HG02840 (cell line): ENCODE results near the gene DROSHA.

ENCODE experiments used
- ATAC-seq: cut with Tn5 transposase; IDR thresholded peaks from one replicate; pipeline ENCODE4 v1.9.1; 2021; ENCODE audit warnings: mild to moderate bottlenecking, moderate library complexity, moderate number of reproducible peaks; ENCODE audit not compliant: unreplicated experiment, low FRiP score

DROSHA gene

DNA sequence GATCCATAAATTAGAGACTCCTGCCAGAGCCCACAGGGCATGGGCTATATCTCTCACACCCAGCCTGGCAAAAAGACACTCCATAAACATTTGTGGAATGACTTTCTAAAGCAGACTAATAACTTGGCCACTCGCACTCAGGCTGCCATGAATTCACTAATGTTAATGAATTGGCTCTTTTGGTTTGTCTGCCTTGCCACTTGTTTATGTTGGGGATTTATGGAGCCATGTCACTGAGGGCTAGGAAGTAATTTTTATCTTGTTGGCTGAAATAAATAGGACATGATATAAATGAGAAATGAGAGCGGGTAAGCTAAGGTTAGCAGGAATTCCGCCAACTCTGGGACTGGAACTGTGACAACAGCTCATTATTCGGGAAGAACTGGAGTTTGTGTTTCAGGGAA, 55.2 kb downstream of the DROSHA start:
- no peak for ATAC-seq

DNA sequence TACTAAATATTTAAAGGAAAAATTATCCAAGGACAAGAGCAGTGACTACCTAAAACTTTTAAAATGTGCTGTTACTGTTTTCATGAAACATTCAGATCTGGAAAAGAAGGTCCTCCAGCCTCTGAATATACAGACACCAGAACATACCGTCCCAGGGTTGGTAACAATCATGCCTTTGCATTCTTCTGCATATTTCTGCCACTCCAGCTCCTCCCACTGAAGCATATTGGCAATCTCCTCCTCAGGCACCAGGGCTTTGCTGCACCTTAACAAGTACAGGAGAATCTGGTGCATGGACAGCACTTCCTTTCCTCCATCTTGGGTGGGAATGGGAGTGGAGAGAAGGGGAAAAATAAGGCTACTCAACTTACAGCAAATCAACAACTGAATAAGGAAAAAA, 60.0 kb downstream of the DROSHA start:
- ATAC-seq, result no peak

DNA sequence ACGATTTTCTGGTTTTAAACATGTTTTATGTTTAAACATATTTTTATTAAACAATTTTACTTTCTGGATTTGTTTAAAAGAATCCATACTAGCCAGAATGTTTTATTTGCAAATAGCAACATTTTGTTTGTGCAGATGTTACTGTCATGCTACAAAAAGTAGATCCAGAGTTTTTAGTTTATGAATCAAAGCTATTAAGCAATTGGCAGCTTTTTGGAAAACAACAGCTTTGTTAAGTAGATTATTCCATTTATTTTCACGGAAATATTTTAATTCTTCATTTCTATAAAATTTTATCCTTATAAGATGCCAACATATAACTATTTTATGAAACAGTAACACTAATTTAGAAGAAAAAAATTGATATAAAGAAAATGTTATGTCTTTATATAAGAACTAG, 60.9 kb downstream of the DROSHA start:
- ATAC-seq, result no peak

DNA sequence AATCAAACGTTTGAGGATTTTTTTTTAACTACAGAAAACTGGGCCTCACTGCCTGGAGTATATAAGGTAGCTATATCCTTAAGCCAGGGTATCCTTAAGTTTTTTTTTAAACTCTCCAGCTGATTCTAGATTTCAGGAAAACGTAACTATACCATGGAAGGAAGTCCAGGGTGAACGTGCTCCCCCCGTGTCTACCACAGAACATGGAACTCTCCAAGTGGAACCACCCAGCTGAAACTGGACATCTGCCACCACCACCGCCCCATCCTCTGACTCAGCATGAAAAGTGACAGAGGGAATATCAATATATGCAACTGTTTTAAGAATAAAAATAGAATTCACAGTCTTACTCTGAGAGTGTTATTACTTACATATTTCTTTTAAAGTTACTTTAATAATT, 61.3 kb downstream of the DROSHA start:
- no peak for ATAC-seq

DNA sequence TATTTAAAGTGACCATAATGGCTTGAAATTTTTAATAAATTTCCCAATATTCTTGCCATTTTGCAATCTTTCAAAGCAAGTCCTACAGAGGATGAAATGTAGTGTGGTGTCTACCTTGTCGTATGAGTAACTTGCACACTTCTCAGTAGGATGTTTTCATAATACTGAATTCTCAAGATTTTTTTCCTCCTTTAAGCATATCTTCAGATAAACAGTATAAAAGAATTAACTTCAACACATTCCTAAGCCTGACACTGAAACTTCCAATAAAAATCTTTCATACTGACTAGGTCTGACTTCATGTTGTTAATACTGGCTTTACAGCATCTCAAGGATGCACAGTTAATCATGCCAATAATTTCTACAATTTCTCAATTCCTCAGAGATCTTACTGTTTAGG, 62.0 kb downstream of the DROSHA start:
- no peak for ATAC-seq

GRCh38 chr5:31469466-31469865, 62.4 kb downstream of the DROSHA start:
- no peak for ATAC-seq

DNA sequence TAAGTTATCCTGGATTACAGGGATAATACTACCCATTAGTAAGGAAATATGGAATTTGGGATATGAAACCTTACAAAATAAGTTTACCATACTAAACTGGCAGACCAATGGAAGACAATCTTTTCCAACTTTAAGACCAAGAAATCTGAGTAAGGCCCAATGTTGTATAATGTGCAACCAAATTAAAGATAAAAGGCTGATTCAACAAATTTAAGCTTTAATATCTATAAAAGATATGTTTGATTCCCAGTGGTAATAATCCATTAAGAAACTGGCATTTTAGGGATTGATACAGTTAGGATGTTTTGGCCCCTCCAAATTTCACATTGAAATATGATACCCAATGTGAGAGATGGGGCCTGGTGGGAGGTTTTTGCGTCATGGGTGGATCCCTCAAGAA, 66.6 kb downstream of the DROSHA start:
- no peak for ATAC-seq

- ATAC-seq, result no peak
Measured at GRCh38 chr5:31464081-31464480, 67.8 kb downstream of the DROSHA start.

DNA sequence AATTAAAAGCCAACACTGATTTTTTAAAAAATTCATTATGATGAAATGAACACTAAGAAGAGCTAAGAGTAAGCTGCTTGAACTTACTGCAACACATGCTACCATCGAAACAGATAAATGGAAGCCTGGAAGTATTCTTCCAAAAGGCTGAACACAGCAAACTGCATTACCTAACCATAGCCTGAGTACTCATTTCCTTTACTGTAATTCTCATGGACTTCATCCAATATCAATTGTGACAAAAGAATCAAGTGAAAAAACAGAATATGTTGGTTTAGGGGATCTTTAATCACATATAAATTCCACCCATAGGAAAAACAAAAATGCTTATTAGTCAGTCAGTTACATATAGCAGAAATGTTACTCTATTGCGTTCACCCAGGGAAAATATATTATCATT, 68.5 kb downstream of the DROSHA start:
- ATAC-seq, result no peak

DNA sequence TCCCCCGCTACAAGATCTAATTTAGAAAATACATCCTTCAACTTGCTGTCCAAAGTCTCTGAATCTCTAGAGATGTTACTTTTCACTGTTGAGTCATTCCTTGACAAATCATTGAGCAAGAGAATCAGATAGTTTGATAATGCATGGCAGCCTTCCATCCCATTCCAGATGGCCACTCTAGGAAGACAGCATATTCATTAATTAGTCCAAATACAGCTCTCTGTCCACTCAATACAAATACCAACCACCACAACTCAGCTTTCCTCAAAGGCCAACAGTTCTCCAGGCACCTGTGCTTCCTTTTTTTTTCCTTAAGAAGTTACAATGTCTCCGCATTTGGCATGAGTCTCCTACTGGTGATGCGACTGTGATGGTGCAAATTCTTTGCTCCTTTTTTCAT, 72.3 kb downstream of the DROSHA start:
- ATAC-seq, result no peak

DNA sequence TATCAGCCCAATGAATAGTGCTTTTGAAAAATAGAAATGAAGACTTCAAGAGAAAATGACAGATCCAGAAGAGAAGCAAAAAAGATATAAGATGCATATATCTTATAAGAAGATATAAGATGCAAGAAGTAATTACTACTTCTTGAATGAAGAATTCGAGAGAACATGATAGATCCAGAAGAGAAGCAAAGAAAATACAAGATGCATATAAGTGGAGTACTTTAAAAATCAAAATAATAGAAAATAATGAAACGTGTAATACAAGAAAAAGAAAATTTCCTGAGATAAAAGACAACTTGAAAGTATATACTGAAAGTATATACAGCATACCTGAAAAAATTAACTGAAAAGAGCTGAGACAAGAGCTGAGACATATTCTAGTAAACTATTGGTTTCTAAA, 76.7 kb downstream of the DROSHA start:
- ATAC-seq, result no peak

DNA sequence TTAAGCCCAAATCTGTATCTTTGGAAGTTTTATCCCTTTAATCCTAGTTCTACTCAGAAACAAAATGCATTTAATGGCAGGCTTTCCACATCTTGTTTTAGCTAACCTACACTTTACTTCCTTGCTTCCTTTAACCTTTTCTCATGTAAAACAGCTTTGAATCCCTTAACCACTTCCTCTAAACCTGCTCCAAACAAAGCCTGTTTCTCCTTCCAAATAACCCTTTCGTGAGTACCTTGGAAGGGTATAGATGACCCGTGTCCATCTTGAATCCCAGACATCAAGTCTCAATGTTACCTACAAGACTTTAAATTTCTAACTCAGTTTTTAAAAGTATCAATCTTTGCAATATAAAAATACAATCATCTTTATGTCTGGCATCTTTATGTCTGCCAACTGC, 78.4 kb downstream of the DROSHA start:
- no peak for ATAC-seq

DNA sequence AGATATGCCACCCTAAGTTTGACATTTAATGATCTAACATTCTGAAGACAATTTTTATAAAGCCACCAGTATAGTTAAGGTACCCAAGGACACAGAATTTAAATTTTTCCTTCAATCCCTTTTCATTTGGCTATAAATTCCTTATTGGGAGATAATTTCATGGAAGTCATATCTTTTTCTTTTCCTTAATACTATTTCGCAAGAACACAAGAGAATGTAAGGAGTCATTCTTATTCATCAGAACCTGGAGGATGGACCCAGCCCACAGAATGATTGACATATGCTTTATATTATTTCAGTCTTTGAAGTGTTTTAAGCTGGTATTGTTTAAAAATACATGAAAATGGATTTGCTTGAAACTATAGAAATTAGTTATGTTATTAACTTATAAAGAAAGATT, 79.6 kb downstream of the DROSHA start:
- ATAC-seq, result no peak

DNA sequence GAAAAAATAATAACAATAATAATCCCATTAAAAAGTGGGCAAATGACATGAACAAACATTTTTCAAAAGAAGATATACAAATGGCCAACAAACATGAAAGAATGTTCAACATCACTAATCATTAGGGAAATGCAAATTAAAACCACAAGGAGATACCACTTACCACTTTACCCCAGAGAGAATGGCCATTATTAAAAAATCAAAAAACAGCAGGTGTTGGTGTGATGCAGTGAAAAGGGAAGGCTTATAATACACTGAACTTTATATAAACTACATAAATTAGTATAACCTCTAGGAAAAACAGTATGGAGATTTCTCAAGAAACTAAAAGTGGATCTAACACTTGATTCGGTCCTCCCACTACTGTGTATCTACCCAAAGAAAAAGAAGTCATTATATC, 81.9 kb downstream of the DROSHA start:
- ATAC-seq, result no peak

- ATAC-seq, result no peak
Measured at GRCh38 chr5:31449174-31449573, 82.7 kb downstream of the DROSHA start.

GRCh38 chr5:31445041-31445600, 86.8 kb downstream of the DROSHA start:
- no peak for ATAC-seq

DNA sequence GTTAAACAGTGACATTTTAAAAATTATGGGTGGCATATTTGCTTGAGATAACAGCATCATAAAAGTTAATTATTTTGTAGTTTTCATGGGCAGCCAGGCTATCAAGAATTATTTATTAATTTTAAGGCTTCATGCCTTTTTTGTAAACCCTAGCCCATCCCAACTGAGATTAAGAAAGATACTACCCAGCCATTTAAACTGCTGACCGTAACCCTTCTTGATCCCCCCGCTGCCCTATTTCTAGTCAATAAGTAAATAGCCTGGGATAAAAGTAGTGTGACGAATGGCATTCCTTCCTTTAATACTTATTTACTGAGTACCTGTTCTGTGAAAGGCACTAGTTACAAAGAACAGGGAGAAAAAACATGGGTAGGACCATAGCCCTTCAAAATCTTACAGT, 88.3 kb downstream of the DROSHA start:
- no peak for ATAC-seq

DNA sequence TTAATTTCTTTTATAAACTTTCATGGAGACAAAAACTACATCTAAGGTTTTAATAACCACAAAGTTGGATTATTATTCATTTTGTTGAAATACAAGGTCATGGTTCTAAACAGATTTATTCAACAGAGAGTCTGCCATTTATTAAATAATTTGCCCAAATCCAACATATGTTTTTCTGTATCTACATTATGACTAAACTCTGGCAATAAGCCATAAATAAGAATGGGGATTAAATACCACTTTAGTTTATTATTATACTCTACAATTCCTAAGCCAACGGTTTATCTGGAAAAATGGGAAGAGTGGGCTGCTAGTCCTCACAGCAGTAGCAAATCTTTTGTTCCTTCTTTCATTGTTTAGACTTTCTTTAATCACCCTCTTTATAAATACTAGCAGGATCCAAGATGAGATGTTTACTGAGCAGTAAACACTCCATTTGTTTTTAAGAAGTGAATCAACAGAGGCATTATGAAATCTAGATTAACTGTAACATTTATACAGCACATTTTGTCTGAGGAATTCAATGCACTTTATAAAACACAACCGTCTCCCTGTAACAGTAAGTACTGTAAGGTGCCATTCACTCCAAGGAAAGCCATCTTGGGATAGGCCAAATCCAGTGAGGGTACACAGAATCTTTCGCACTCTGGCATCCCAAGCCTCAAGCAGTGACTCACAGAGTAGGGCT, 89.7 kb downstream of the DROSHA start:
- no peak for ATAC-seq

- ATAC-seq, result no peak
Measured at GRCh38 chr5:31436851-31437250, 95.0 kb downstream of the DROSHA start.

DNA sequence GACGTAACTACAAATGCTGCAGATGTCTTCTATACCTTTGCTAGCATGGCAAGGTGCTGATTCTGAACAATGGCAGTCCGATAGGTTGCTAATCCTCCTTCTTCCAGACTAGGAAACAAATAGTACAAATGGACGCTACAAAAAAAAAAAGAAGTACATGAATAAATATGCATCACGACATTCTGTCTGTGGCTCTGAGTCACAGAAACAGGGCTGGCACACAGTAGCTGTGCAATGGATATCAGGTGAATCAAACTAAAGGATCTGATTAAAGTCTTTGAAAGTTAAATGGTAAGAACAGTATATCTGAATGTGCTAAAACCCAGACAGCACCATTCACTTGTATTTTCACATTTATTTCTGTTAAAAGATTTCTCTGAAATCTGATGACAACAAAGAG, 96.2 kb downstream of the DROSHA start:
- ATAC-seq, result no peak

- no peak for ATAC-seq
Measured at GRCh38 chr5:31434898-31435297, 97.0 kb downstream of the DROSHA start.

DNA sequence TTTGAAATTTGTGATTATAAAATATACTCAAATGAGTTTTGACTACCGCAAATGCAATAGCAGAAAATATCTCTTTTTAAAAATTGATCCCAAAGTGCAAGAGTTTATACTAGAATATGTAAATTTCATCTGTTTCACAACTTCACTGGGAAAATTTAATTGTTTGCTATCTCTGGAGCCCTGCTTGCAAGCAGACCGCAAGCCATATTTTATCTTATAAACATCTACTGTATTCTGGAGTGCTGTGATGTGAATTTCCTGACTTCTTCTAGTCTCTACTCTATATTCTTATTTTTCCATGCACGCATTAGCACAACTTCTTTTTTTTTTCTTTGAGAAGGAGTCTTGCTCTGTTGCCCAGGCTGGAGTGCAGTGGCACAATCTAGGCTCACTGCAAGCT, 98.7 kb downstream of the DROSHA start:
- no peak for ATAC-seq
